H1 (cell line): ENCODE measurements around the gene MAD2L1. TPM values are rescaled to one million over a fixed set of nuclear protein-coding genes. Genes with fewer than 3 reads are reported as not detected.

Experiments
- CHD2 ChIP-seq: IDR thresholded peaks from 2 replicates; pipeline ENCODE4 v1.6.1; 2012; ENCODE audit warnings: low read length, improper control_type of control experiment
- polyA plus RNA-seq, 7 experiments: library from polyadenylated mRNA; depleted of rRNA in 3 of 7; stranded (reverse) in 5 of 7; unstranded in 2 of 7; fragments of >200 nt in 5 of 7; fragments of 200-250 nt in 2 of 7; gene quantifications; 1 replicate in 5 of 7; 2 replicates in 1 of 7; 4 replicates in 1 of 7; pipeline versions ENCODE4 v1.2.1 to v1.2.3, GENCODE V29; 2011 to 2013; ENCODE audit warnings: missing spikeins in 2 of 7, mixed read lengths in 2 of 7
- total RNA-seq: library from RNA; stranded (reverse); fragmentation: NEBNext Ultra II Directional; extraction: Animal tissue kit (Norgen Biotek cat#: 25700); gene quantifications from 2 replicates; pipeline ENCODE4 v1.2.1, GENCODE V29; 2021
- TF ChIP-seq, protein P1 (sequence below): IDR thresholded peaks from 2 replicates; pipeline ENCODE4 v1.6.1; 2012; ENCODE audit warnings: low read length, inconsistent platforms

Gene MAD2L1
- total and polyA plus RNA-seq, 2 of the 8 experiments (the other 6 are each of a cell fraction or from before 2014, with no cell fraction given), result 51.1 to 88.1 TPM

GRCh38 chr4:120049732-120050494, 16.7 kb downstream of the MAD2L1 start (continued):
- TF ChIP-seq, protein P1, sequence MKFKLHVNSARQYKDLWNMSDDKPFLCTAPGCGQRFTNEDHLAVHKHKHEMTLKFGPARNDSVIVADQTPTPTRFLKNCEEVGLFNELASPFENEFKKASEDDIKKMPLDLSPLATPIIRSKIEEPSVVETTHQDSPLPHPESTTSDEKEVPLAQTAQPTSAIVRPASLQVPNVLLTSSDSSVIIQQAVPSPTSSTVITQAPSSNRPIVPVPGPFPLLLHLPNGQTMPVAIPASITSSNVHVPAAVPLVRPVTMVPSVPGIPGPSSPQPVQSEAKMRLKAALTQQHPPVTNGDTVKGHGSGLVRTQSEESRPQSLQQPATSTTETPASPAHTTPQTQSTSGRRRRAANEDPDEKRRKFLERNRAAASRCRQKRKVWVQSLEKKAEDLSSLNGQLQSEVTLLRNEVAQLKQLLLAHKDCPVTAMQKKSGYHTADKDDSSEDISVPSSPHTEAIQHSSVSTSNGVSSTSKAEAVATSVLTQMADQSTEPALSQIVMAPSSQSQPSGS, result no peak
- TF ChIP-seq CHD2, result 0 out of 2 replicates have a peak, but pooled peaks have one; percentile 30
